Panc1 (cell line): Measurements from ENCODE around the gene ORMDL1.

Source experiments
- POLR2AphosphoS5 ChIP-seq: IDR thresholded peaks from 2 replicates; pipeline ENCODE4 v1.6.1; 2012; ENCODE audit warnings: mild to moderate bottlenecking, low read depth, low read length, moderate library complexity
- SIN3A ChIP-seq: IDR thresholded peaks from 2 replicates; pipeline ENCODE4 v1.6.1; 2012; ENCODE audit warnings: low read depth, mild to moderate bottlenecking, low read length, moderate library complexity, borderline replicate concordance; ENCODE audit not compliant: insufficient read depth
- TF ChIP-seq, protein P1 (sequence below): fragments of 450-650 bp; IDR thresholded peaks from 2 replicates; pipeline ENCODE4 v1.5.1; 2017; ENCODE audit warnings: mild to moderate bottlenecking

DNA sequence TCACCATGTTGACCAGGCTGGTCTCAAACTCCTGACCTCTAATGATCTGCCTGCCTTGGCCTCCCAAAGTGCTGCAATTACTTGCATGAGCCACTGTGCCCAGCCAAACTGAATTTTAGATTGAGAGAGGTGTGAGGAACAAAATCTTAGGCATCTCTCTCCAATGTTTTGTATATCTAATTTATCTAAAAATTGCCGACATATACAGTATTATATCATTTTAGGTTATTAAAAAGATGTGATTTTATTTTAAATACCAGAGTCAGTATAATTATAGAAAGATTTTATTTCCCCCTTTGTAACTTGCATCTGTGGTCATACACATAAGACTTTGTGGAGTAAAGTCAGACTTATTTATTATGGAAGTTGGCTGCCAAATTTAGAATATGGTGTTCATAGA, 10.2 kb upstream of the ORMDL1 start:
- TF ChIP-seq, protein P1, sequence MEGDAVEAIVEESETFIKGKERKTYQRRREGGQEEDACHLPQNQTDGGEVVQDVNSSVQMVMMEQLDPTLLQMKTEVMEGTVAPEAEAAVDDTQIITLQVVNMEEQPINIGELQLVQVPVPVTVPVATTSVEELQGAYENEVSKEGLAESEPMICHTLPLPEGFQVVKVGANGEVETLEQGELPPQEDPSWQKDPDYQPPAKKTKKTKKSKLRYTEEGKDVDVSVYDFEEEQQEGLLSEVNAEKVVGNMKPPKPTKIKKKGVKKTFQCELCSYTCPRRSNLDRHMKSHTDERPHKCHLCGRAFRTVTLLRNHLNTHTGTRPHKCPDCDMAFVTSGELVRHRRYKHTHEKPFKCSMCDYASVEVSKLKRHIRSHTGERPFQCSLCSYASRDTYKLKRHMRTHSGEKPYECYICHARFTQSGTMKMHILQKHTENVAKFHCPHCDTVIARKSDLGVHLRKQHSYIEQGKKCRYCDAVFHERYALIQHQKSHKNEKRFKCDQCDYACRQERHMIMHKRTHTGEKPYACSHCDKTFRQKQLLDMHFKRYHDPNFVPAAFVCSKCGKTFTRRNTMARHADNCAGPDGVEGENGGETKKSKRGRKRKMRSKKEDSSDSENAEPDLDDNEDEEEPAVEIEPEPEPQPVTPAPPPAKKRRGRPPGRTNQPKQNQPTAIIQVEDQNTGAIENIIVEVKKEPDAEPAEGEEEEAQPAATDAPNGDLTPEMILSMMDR, result no peak
- no peak for TF ChIP-seq POLR2AphosphoS5
- no peak for TF ChIP-seq SIN3A
